Astrocyte (in vitro differentiated cells and primary cell): ENCODE data around the gene DIP2A. TPM values are rescaled to one million over a fixed set of nuclear protein-coding genes. Genes with fewer than 3 reads are reported as not detected.

Source experiments
- DNase-seq: peaks from one replicate; pipeline ENCODE4 v3.0.0-alpha.2; 2010; ENCODE audit warnings: low read depth
- FAIRE-seq: peaks from 2 replicates; lab custom pipeline; 2011; peaks lifted over from hg19 to GRCh38; lab: Jason Lieb, UNC
- H2AFZ ChIP-seq: 2 replicates; pipeline ENCODE4 v1.6.0; 2012; ENCODE audit warnings: low read depth, low read length, inconsistent platforms
- H3K27ac ChIP-seq: 2 replicates; pipeline ENCODE4 v1.5.1; 2011; ENCODE audit warnings: low read depth, low read length, inconsistent platforms
- H3K27me3 ChIP-seq: 2 replicates; pipeline ENCODE4 v1.6.0; 2011; ENCODE audit warnings: low read length, inconsistent platforms; ENCODE audit not compliant: insufficient read depth
- H3K36me3 ChIP-seq: 2 replicates; pipeline ENCODE4 v1.5.1; 2011; ENCODE audit warnings: low read length, inconsistent platforms; ENCODE audit not compliant: insufficient read depth
- H3K4me1 ChIP-seq: 2 replicates; pipeline ENCODE4 v1.5.1; 2011; ENCODE audit warnings: low read length, inconsistent platforms; ENCODE audit not compliant: insufficient read depth
- H3K4me2 ChIP-seq: 2 replicates; pipeline ENCODE4 v1.6.0; 2012; ENCODE audit warnings: low read length, inconsistent platforms
- H3K4me3 ChIP-seq: 2 replicates; pipeline ENCODE4 v1.5.1; 2011; ENCODE audit warnings: low read depth, mild to moderate bottlenecking, low read length, inconsistent platforms; ENCODE audit not compliant: insufficient read depth
- H3K79me2 ChIP-seq: 2 replicates; pipeline ENCODE4 v1.6.0; 2012; ENCODE audit warnings: mild to moderate bottlenecking, low read length, inconsistent platforms; ENCODE audit not compliant: insufficient read depth
- H3K9ac ChIP-seq: 2 replicates; pipeline ENCODE4 v1.6.0; 2012; ENCODE audit warnings: mild to moderate bottlenecking, low read length, inconsistent platforms
- H3K9me3 ChIP-seq: 2 replicates; pipeline ENCODE4 v1.5.1; 2012; ENCODE audit warnings: low read depth, mild to moderate bottlenecking, low read length, inconsistent platforms; ENCODE audit not compliant: insufficient read depth
- H4K20me1 ChIP-seq: 2 replicates; pipeline ENCODE4 v1.6.0; 2012; ENCODE audit warnings: low read length, inconsistent platforms; ENCODE audit not compliant: insufficient read depth
- H3K27ac Mint-ChIP-seq: one replicate; pipeline ENCODE4 v1.8.0; 2021; ENCODE audit warnings: mild to moderate bottlenecking, mixed read lengths; ENCODE audit not compliant: unreplicated experiment
- H3K27me3 Mint-ChIP-seq: one replicate; pipeline ENCODE4 v1.8.0; 2021; ENCODE audit warnings: low read depth, mixed read lengths; ENCODE audit not compliant: unreplicated experiment
- H3K36me3 Mint-ChIP-seq: one replicate; pipeline ENCODE4 v1.8.0; 2021; ENCODE audit warnings: low read depth, mixed read lengths; ENCODE audit not compliant: unreplicated experiment
- H3K4me1 Mint-ChIP-seq: one replicate; pipeline ENCODE4 v1.8.0; 2021; ENCODE audit warnings: low read depth, mixed read lengths; ENCODE audit not compliant: unreplicated experiment
- H3K4me3 Mint-ChIP-seq: one replicate; pipeline ENCODE4 v1.8.0; 2021; ENCODE audit warnings: mild to moderate bottlenecking, moderate library complexity, mixed read lengths; ENCODE audit not compliant: unreplicated experiment
- H3K9me3 Mint-ChIP-seq: one replicate; pipeline ENCODE4 v1.8.0; 2021; ENCODE audit warnings: mild to moderate bottlenecking, mixed read lengths; ENCODE audit not compliant: unreplicated experiment
- CTCF ChIP-seq: IDR thresholded peaks from 2 replicates; pipeline ENCODE4 v1.5.1; 2011; ENCODE audit warnings: low read depth, mild to moderate bottlenecking, inconsistent platforms, low read length, moderate library complexity; ENCODE audit not compliant: insufficient read depth
- EZH2 ChIP-seq: IDR thresholded peaks from 2 replicates; pipeline ENCODE4 v1.6.1; 2012; ENCODE audit warnings: mild to moderate bottlenecking, low read length, inconsistent platforms; ENCODE audit not compliant: insufficient read depth
- total RNA-seq: library from RNA; stranded (reverse); gene quantifications from 2 replicates; pipeline ENCODE4 v1.2.1, GENCODE V29; 2021

The DIP2A gene
- total RNA-seq, 1 donor from 2014 or later = 35.4 TPM

DNA sequence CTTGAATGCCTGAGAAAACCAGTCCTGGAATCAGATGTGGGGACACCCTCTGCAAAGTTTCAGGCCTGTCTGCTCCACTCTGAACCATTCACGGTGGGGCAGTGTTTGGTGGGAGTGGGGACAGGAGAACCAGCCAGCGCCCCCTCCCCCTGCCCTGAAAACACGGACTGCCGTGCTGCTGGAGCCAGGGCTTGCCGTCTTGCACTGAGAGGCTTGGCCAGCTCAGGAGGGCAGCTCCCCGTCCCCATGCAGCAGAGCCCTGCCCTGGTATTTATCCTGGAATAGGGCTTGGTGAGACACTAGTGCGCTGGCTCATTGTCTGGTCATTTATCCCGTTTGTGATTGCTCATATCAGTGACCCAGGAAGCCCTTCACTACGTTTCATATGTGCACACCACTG lies 142.3 kb downstream of the DIP2A start:
- no peak for DNase-seq
- Histone ChIP-seq H2AFZ (no peak overlapping the region), H3K27me3 (no peaks in the 10 kb centered on the region), H3K9ac (no peak overlapping the region), H3K4me2 (no peak overlapping the region), H3K4me3 (no peak overlapping the region), H3K27ac (no peak overlapping the region), H3K79me2 (no peaks in the 10 kb centered on the region), H3K4me1 (peaks cover 13% of the 10 kb centered on the region), H3K9me3 (no peaks in the 10 kb centered on the region), H4K20me1 (no peaks in the 10 kb centered on the region), H3K36me3 (no peaks in the 10 kb centered on the region)
- TF ChIP-seq EZH2 (no peak), CTCF (no peak)
- H3K4me3 Mint-ChIP-seq = no peak overlapping the region
- peaks cover 28% of the 10 kb centered on the region for H3K4me1 Mint-ChIP-seq
- H3K27ac Mint-ChIP-seq = no peak overlapping the region
- no peaks in the 10 kb centered on the region for H3K36me3 Mint-ChIP-seq
- H3K27me3 Mint-ChIP-seq = no peaks in the 10 kb centered on the region
- no peak for FAIRE-seq
- H3K9me3 Mint-ChIP-seq = no peaks in the 10 kb centered on the region

DNA sequence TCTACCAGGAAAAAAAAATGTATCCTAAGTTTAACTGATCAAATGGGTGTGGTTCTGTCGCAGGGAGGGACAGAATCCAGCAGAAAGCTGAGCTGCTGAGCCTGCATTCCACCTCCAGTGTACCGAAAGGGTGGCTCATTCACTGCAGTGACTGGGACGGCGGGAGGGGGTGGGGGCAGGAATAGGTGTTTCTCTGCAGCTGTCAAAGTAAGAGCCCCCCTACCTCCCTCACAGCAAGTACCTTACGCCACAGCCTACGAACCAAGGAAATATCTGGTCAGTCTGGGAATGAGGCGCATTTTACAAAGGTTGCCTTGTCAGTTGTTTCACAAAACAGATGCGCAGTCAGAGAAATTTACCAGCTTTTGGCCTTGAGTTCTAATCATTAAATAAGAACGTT lies 144.5 kb downstream of the DIP2A start:
- Mint-ChIP-seq H3K9me3 (no peaks in the 10 kb centered on the region), H3K4me3 (no peak overlapping the region), H3K27ac (no peak overlapping the region), H3K36me3 (no peaks in the 10 kb centered on the region), H3K27me3 (no peaks in the 10 kb centered on the region), H3K4me1 (peaks cover 28% of the 10 kb centered on the region)
- no peaks in the 10 kb centered on the region for H3K79me2 ChIP-seq
- DNase-seq (no peak), FAIRE-seq (no peak)
- TF ChIP-seq EZH2 = no peak
- no peak for TF ChIP-seq CTCF
- no peak overlapping the region for H3K27ac ChIP-seq
- no peaks in the 10 kb centered on the region for H3K36me3 ChIP-seq
- H4K20me1 ChIP-seq = no peaks in the 10 kb centered on the region
- peaks cover 3% of the 10 kb centered on the region for H3K27me3 ChIP-seq
- H2AFZ ChIP-seq = no peak overlapping the region
- no peaks in the 10 kb centered on the region for H3K9me3 ChIP-seq
- H3K4me1 ChIP-seq = peaks cover 13% of the 10 kb centered on the region
- no peak overlapping the region for H3K9ac ChIP-seq
- H3K4me3 ChIP-seq = no peak overlapping the region
- H3K4me2 ChIP-seq = no peak overlapping the region

- H3K27ac Mint-ChIP-seq = no peak overlapping the region
- H3K27me3 Mint-ChIP-seq = no peaks in the 10 kb centered on the region
- H3K4me2 ChIP-seq = no peak overlapping the region
Observed at GRCh38 chr21:46604329-46604974, 145.8 kb downstream of the DIP2A start.

More at GRCh38 chr21:46604329-46604974, 145.8 kb downstream of the DIP2A start:
- H3K36me3 Mint-ChIP-seq = no peaks in the 10 kb centered on the region
- no peak overlapping the region for H3K4me3 Mint-ChIP-seq
- Histone ChIP-seq H3K36me3 (no peaks in the 10 kb centered on the region), H3K27ac (no peak overlapping the region), H3K9me3 (no peaks in the 10 kb centered on the region), H4K20me1 (no peaks in the 10 kb centered on the region), H2AFZ (peak overlapping the region; percentile 57), H3K4me3 (no peak overlapping the region), H3K9ac (no peak overlapping the region), H3K27me3 (peaks cover 3% of the 10 kb centered on the region), H3K4me1 (peaks cover 2% of the 10 kb centered on the region), H3K79me2 (no peaks in the 10 kb centered on the region)
- no peaks in the 10 kb centered on the region for H3K9me3 Mint-ChIP-seq
- DNase-seq (no peak), FAIRE-seq (no peak)
- TF ChIP-seq CTCF (no peak), EZH2 (no peak)
- H3K4me1 Mint-ChIP-seq = peaks cover 20% of the 10 kb centered on the region
